GM18502 (cell line): Measurements from ENCODE around the gene KCND1.
A peak's percentile ranks its signal among the peaks of the same experiment; 100 is the strongest.

Experiments
- ATAC-seq: cut with Tn5 transposase; IDR thresholded peaks from one replicate; pipeline ENCODE4 v1.9.1; 2021; ENCODE audit warnings: mild to moderate bottlenecking; ENCODE audit not compliant: unreplicated experiment, poor library complexity

KCND1 gene

GRCh38 chrX:48917139-48918001 lies 54.3 kb downstream of the KCND1 start:
- peak; percentile 46 for ATAC-seq

GRCh38 chrX:48914593-48915493 lies 56.8 kb downstream of the KCND1 start:
- ATAC-seq = no peak

GRCh38 chrX:48913605-48914366 lies 57.9 kb downstream of the KCND1 start:
- ATAC-seq = no peak

GRCh38 chrX:48911412-48912182 lies 60.0 kb downstream of the KCND1 start, which contains the start of gene SLC35A2:
TSS of gene SLC35A2 (minus strand) at chrX:48911646. CDS start at chrX:48911636, 10 bp downstream.
- peak; percentile 62 for ATAC-seq
